PC-9 (cell line): ENCODE results near the gene SLC6A17. TPM values are rescaled to one million over a fixed set of nuclear protein-coding genes. Genes with fewer than 3 reads are reported as not detected.

Source experiments
- BruUV-seq: library from RNA; stranded (reverse); fragments of 400-500 nt; replicated peaks from 2 replicates; lab custom pipeline; 2021; lab: Mats Ljungman, UMichigan
- CTCF ChIA-PET: fragments of 300-600 bp; sonication (Branson Sonifier 250); formaldehyde crosslinking; loops from one replicate; lab custom pipeline; 2022; ENCODE audit warnings: antibody characterized with exemption; lab: Charles Lee
- POLR2A ChIA-PET: fragments of 300-600 bp; sonication (Branson Sonifier 250); formaldehyde crosslinking; loops from one replicate; lab custom pipeline; 2022; ENCODE audit warnings: antibody characterized with exemption; ENCODE audit not compliant: unreplicated experiment; lab: Charles Lee
- DNase-seq, 2 experiments: peaks; one replicate each; pipeline versions ENCODE4 v3.0.0 to v3.0.0-alpha.2; 2015 to 2022; ENCODE audit warnings: mixed read lengths in 1 of 2
- H2AFZ ChIP-seq: fragments of 200-600 bp; sonication (generic); 2 replicates; pipeline ENCODE4 v1.8.1; 2017; ENCODE audit warnings: antibody characterized with exemption
- H3F3A ChIP-seq: fragments of 200-600 bp; sonication (generic); 2 replicates; pipeline ENCODE4 v1.8.1; 2017; ENCODE audit warnings: antibody characterized with exemption, mild to moderate bottlenecking, low read depth; ENCODE audit not compliant: insufficient read depth
- H3K27ac ChIP-seq: fragments of 200-600 bp; sonication (generic); 2 replicates; pipeline ENCODE4 v1.6.1; 2016; ENCODE audit warnings: mixed run types
- H3K27me3 ChIP-seq: fragments of 200-600 bp; sonication (generic); 2 replicates; pipeline ENCODE4 v1.6.1; 2016; ENCODE audit warnings: low read depth, mixed run types; ENCODE audit not compliant: insufficient read depth
- H3K36me3 ChIP-seq: fragments of 200-600 bp; sonication (generic); 2 replicates; pipeline ENCODE4 v1.6.1; 2016; ENCODE audit warnings: low read depth, mixed run types
- H3K4me1 ChIP-seq: fragments of 200-600 bp; sonication (generic); replicated peaks from 2 replicates; pipeline ENCODE4 v1.6.1; 2016; ENCODE audit warnings: mixed run types; ENCODE audit not compliant: insufficient read depth
- H3K4me2 ChIP-seq: fragments of 200-600 bp; sonication (generic); 2 replicates; pipeline ENCODE4 v1.6.1; 2017; ENCODE audit warnings: mixed run types
- H3K4me3 ChIP-seq: fragments of 200-600 bp; sonication (generic); 2 replicates; pipeline ENCODE4 v1.6.1; 2016; ENCODE audit warnings: mixed run types
- H3K79me2 ChIP-seq: fragments of 200-600 bp; sonication (generic); 2 replicates; pipeline ENCODE4 v1.6.1; 2017; ENCODE audit warnings: low read depth, mixed run types
- H3K9me2 ChIP-seq: fragments of 200-600 bp; sonication (generic); 2 replicates; pipeline ENCODE4 v1.8.1; 2017; ENCODE audit warnings: mild to moderate bottlenecking; ENCODE audit not compliant: insufficient read depth
- H3K9me3 ChIP-seq: fragments of 200-600 bp; sonication (generic); 2 replicates; pipeline ENCODE4 v1.8.1; 2016; ENCODE audit warnings: low read depth; ENCODE audit not compliant: insufficient read depth
- H4K20me1 ChIP-seq: fragments of 200-600 bp; sonication (generic); 2 replicates; pipeline ENCODE4 v1.8.1; 2017; ENCODE audit not compliant: insufficient read depth
- CTCF ChIP-seq: fragments of 200-600 bp; sonication (generic); conservative IDR thresholded peaks from 2 replicates; pipeline ENCODE4 v1.6.1; 2017; ENCODE audit warnings: mixed run types, antibody characterized with exemption, mild to moderate bottlenecking, moderate library complexity
- EZH2 ChIP-seq: fragments of 200-600 bp; sonication (generic); IDR thresholded peaks from 2 replicates; pipeline ENCODE4 v1.8.0; 2017; ENCODE audit warnings: antibody characterized with exemption, low read depth
- intact Hi-C: fragments of 100-400 bp; cut with micrococcal nuclease; formaldehyde crosslinking; loops from one replicate; pipeline ENCODE4 v1.10.0; 2022; ENCODE audit not compliant: unreplicated experiment
- total RNA-seq: library from RNA; stranded (reverse); gene quantifications from 2 replicates; pipeline ENCODE4 v1.2.3, GENCODE V29; 2021

The SLC6A17 gene
- total RNA-seq, 1 experiment from 2014 or later, result 4.5 TPM

- no peak overlapping the region for H2AFZ ChIP-seq
- no peaks in the 10 kb centered on the region for H3K9me2 ChIP-seq
- H3K36me3 ChIP-seq, result no peaks in the 10 kb centered on the region
- peaks cover 33% of the 10 kb centered on the region for H3F3A ChIP-seq
- POLR2A ChIA-PET, result no interaction called here
- peaks cover 13% of the 10 kb centered on the region; the same call in 1 of the 2 replicates for H3K79me2 ChIP-seq
- CTCF ChIA-PET, result interaction anchor here (0.6 to 2.7 kb wide), 16 partner anchors 9 to 302 kb away, joined by 3 to 33 read pairs (median 4); partner anchors contain the start of genes RBM15 and SLC6A17
- H3K27me3 ChIP-seq, result no peaks in the 10 kb centered on the region
- H4K20me1 ChIP-seq, result peaks cover 8% of the 10 kb centered on the region; the same call in 1 of the 2 replicates
- H3K9me3 ChIP-seq, result no peaks in the 10 kb centered on the region
- intact Hi-C loops, result loop anchor here (1.0 kb wide), 3 partner anchors 104 to 288 kb away; no protein-coding TSS in a partner anchor
- H3K4me3 ChIP-seq, result no peak overlapping the region
- H3K27ac ChIP-seq, result no peak overlapping the region
- H3K4me1 ChIP-seq, result peaks cover 38% of the 10 kb centered on the region
- H3K4me2 ChIP-seq, result no peak overlapping the region
- peak in 1 of 2 experiments; percentile 60 for DNase-seq
- no TSS peak for BruUV-seq
- TF ChIP-seq CTCF (peak; percentile 99), EZH2 (no peak)
These were observed 57.5 kb downstream of the SLC6A17 start for GRCh38 chr1:110207831-110208230.

GRCh38 chr1:110208916-110209645, 58.8 kb downstream of the SLC6A17 start:
- BruUV-seq, result no TSS peak
- H3K4me2 ChIP-seq, result peak overlapping the region; percentile 87
- no peak overlapping the region for H3K27ac ChIP-seq
- no peaks in the 10 kb centered on the region for H3K36me3 ChIP-seq
- ChIA-PET POLR2A (interaction anchor here (0.7 kb wide), 1 partner anchor 128 kb away, joined by 3 read pairs; no protein-coding TSS in a partner anchor), CTCF (interaction anchor here (0.6 to 2.7 kb wide), 6 partner anchors 103 to 1538 kb away, joined by 3 to 25 read pairs (median 5); partner anchors contain the start of gene RBM15)
- H3F3A ChIP-seq, result peaks cover 33% of the 10 kb centered on the region
- peaks cover 13% of the 10 kb centered on the region; the same call in 1 of the 2 replicates for H3K79me2 ChIP-seq
- TF ChIP-seq EZH2 (no peak), CTCF (no peak)
- DNase-seq, result no peak
- no peaks in the 10 kb centered on the region for H3K9me3 ChIP-seq
- no peaks in the 10 kb centered on the region for H3K27me3 ChIP-seq
- H3K4me3 ChIP-seq, result peak overlapping the region; percentile 65; the same call in 1 of the 2 replicates
- intact Hi-C loops, result loop anchor here (1.0 kb wide), 1 partner anchor 287 kb away; no protein-coding TSS in a partner anchor
- peaks cover 38% of the 10 kb centered on the region for H3K4me1 ChIP-seq
- H4K20me1 ChIP-seq, result peaks cover 8% of the 10 kb centered on the region; the same call in 1 of the 2 replicates
- H2AFZ ChIP-seq, result no peak overlapping the region
- no peaks in the 10 kb centered on the region for H3K9me2 ChIP-seq

GRCh38 chr1:110209715-110210603, 59.7 kb downstream of the SLC6A17 start, which contains the start of gene KCNC4:
Gene KCNC4, plus strand, starts transcription at chr1:110210314. Its CDS starts 1,186 bp downstream, at chr1:110211500.
- POLR2A ChIA-PET, result interaction anchor here (0.7 kb wide), 1 partner anchor 128 kb away, joined by 3 read pairs; no protein-coding TSS in a partner anchor
- H2AFZ ChIP-seq, result peak within 1 kb of the TSS; percentile 83
- intact Hi-C loops, result no loop called here
- H4K20me1 ChIP-seq, result peaks cover 10% of the 10 kb centered on the region; the same call in 1 of the 2 replicates
- no TSS peak for BruUV-seq
- H3K36me3 ChIP-seq, result no peaks in the 10 kb centered on the region
- H3K9me3 ChIP-seq, result no peaks in the 10 kb centered on the region
- H3K27ac ChIP-seq, result no peak within 1 kb of the TSS
- H3K79me2 ChIP-seq, result peaks cover 16% of the 10 kb centered on the region
- peak within 1 kb of the TSS; percentile 65 for H3K4me3 ChIP-seq
- TF ChIP-seq EZH2 (no peak), CTCF (no peak)
- H3K27me3 ChIP-seq, result no peaks in the 10 kb centered on the region
- H3F3A ChIP-seq, result peaks cover 32% of the 10 kb centered on the region
- H3K4me1 ChIP-seq, result peaks cover 41% of the 10 kb centered on the region
- DNase-seq, result peak; percentile 67 to 80
- CTCF ChIA-PET, result interaction anchor here (0.7 to 1.6 kb wide), 2 partner anchors 103 to 250 kb away, joined by 4 to 5 read pairs; no protein-coding TSS in a partner anchor
- H3K4me2 ChIP-seq, result peak within 1 kb of the TSS; percentile 87
- no peaks in the 10 kb centered on the region for H3K9me2 ChIP-seq
